Progenitor cell of endocrine pancreas (in vitro differentiated cells): ENCODE data around the gene ABCC3. TPM values are rescaled to one million over a fixed set of nuclear protein-coding genes. Genes with fewer than 3 reads are reported as not detected.

Experiments used
- DNase-seq: peaks from one replicate; pipeline ENCODE4 v3.0.0; 2021; ENCODE audit warnings: low spot score; ENCODE audit not compliant: unreplicated experiment
- H3K27ac Mint-ChIP-seq: 2 replicates; pipeline ENCODE4 v1.8.0; 2021; ENCODE audit warnings: mild to moderate bottlenecking, moderate library complexity, mixed read lengths
- H3K27me3 Mint-ChIP-seq: 2 replicates; pipeline ENCODE4 v1.8.0; 2021; ENCODE audit warnings: mixed read lengths
- H3K36me3 Mint-ChIP-seq: 2 replicates; pipeline ENCODE4 v1.8.0; 2022; ENCODE audit warnings: mixed read lengths; ENCODE audit not compliant: insufficient read depth
- H3K4me1 Mint-ChIP-seq: 2 replicates; pipeline ENCODE4 v1.8.0; 2021; ENCODE audit warnings: low read depth, mixed read lengths
- H3K4me3 Mint-ChIP-seq: 2 replicates; pipeline ENCODE4 v1.8.0; 2021; ENCODE audit warnings: low read depth, mild to moderate bottlenecking, moderate library complexity, mixed read lengths
- H3K9me3 Mint-ChIP-seq: 2 replicates; pipeline ENCODE4 v1.8.0; 2021; ENCODE audit warnings: low read depth, mixed read lengths
- total RNA-seq: library from RNA; stranded (reverse); gene quantifications from 2 replicates; pipeline ENCODE4 v1.2.1, GENCODE V29; 2021
- TF ChIP-seq, protein P1 (sequence below): fragments of 200-600 bp; sonication (generic); IDR thresholded peaks from one replicate; pipeline ENCODE4 v1.5.0; 2021; ENCODE audit warnings: antibody characterized with exemption, mild to moderate bottlenecking; ENCODE audit not compliant: unreplicated experiment

ABCC3 gene
- total RNA-seq, 1 donor from 2014 or later, result 1.6 TPM

DNA sequence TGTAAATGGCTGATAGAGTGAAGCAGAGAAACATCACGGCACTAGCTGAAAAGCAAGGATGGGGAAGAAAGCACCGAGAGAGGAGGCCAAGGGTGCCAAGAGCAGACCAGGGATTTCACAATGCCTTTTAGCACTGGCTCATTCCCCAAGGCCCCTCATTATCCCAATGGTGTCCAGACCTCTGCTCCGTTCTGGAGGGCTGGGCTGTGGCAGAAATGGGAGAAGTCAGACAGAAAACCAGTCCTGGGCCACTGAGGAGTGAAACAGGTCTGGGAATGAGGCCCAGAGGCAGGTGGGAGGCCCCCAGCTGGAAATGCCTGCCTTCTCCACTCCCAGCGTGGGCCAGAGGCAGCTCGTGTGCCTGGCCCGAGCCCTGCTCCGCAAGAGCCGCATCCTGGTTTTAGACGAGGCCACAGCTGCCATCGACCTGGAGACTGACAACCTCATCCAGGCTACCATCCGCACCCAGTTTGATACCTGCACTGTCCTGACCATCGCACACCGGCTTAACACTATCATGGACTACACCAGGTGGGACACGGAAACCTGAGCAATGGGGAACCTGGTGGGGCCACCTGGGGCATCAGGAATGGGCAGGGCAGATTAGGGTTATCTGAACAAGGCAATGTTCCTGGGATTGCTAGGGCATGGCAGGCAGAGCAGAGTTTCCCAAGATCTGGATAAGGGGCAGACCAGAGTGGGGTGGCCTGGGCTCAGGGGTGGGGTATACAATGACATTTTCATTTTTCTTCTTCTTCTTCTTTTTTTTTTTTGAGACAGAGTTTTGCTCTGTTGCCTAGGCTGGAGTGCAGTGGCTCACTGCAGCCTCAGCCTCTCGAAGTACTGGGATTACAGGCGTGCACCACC lies 52.8 kb downstream of the ABCC3 start:
- Mint-ChIP-seq H3K36me3 (no peaks in the 10 kb centered on the region), H3K4me3 (no peak overlapping the region), H3K4me1 (peaks cover 63% of the 10 kb centered on the region), H3K9me3 (no peaks in the 10 kb centered on the region), H3K27me3 (no peaks in the 10 kb centered on the region), H3K27ac (peak overlapping the region; percentile 89)
- TF ChIP-seq, protein P1, sequence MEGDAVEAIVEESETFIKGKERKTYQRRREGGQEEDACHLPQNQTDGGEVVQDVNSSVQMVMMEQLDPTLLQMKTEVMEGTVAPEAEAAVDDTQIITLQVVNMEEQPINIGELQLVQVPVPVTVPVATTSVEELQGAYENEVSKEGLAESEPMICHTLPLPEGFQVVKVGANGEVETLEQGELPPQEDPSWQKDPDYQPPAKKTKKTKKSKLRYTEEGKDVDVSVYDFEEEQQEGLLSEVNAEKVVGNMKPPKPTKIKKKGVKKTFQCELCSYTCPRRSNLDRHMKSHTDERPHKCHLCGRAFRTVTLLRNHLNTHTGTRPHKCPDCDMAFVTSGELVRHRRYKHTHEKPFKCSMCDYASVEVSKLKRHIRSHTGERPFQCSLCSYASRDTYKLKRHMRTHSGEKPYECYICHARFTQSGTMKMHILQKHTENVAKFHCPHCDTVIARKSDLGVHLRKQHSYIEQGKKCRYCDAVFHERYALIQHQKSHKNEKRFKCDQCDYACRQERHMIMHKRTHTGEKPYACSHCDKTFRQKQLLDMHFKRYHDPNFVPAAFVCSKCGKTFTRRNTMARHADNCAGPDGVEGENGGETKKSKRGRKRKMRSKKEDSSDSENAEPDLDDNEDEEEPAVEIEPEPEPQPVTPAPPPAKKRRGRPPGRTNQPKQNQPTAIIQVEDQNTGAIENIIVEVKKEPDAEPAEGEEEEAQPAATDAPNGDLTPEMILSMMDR, result no peak
- DNase-seq, result no peak

DNA sequence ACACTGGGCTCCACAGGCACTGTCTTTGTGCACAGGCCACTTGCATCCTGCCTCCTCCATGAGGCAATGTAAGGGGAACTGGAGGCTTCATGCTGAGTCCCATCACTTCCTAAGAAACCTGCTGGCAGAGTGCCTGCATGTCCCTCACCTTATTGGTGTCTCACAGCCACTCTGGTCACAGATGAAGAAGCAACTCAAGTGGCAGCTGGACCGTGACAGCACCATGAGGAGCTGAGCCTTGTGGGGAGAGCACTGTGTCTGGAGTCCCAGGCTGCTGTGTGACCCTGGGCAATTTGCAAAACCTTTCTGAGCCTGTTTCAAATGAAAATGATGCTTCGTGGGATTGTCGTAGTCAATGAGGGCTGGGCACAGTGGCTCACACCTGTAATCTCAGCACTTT lies 53.6 kb downstream of the ABCC3 start:
- peaks cover 68% of the 10 kb centered on the region for H3K4me1 Mint-ChIP-seq
- H3K27ac Mint-ChIP-seq, result no peak overlapping the region
- no peak for DNase-seq
- H3K36me3 Mint-ChIP-seq, result no peaks in the 10 kb centered on the region
- no peaks in the 10 kb centered on the region for H3K27me3 Mint-ChIP-seq
- no peak overlapping the region for H3K4me3 Mint-ChIP-seq
- no peaks in the 10 kb centered on the region for H3K9me3 Mint-ChIP-seq
- TF ChIP-seq, protein P1, result no peak

DNA sequence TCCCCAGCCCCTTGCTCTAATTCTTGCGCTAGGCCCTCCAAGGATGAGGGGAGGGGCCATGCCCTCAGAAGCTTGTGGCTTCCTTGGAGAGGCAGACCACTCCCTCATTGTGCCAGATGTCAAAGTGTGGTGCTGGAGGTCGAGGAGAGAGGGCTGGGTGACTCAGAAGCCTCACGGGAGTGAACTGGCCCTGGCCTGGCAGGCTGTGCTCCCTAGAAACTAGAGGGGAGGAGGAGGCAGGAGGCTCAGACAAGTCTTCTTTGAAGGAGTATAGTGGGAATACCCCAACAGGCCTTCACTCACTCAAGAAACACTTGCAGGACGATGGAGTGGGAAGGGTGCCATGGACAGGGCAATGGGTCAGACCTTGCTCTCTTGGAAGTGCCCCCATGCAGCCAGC lies 54.6 kb downstream of the ABCC3 start:
- H3K9me3 Mint-ChIP-seq, result no peaks in the 10 kb centered on the region
- H3K27ac Mint-ChIP-seq, result peak overlapping the region; percentile 33
- DNase-seq, result no peak
- no peak overlapping the region for H3K4me3 Mint-ChIP-seq
- TF ChIP-seq, protein P1, result no peak
- H3K4me1 Mint-ChIP-seq, result peaks cover 69% of the 10 kb centered on the region
- no peaks in the 10 kb centered on the region for H3K27me3 Mint-ChIP-seq
- no peaks in the 10 kb centered on the region for H3K36me3 Mint-ChIP-seq

DNA sequence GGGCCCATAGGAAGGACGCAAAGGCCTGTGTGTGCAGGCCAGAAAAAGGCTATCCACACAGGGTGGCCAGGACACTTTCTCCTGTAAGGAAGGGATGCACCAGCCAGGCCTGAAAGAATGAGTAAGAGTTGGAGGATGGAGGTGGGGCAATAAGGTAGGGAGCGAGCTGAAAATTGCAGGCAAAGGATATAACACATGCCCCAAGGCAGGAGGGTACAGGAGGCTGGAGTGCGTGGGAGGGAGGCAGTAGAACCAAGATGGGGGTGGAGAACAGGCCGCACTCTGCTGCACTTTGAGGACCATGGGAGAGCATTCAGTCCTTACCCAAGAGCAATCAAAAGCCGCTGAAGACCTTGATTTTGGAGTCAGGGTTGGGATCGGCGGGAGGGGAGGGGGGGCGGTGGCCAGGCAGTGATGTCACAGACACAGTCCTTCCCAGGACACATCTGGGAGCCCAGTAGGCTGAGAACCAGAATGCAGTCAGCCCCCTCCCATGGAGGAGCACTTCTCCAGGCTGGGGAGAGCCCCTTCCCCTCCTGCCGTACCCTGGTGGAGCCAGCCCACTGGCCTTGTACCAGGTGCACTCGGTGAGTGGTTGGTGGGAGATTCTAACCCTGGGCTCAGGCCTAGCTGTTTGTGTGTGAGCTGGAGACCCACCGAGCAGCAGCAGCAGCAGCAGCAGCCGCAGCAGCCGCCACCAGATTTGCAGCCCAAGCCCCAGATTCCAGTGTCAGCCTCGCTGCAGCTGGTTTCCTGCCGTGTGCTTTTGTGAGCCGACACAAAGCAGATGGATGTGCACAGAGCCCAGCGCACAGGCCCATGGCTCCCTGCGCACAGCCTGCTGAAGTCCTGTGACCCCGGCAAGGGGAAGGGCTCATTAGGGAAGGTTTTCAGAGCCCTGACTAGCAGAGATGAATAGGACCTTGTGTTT lies 55.5 kb downstream of the ABCC3 start:
- Mint-ChIP-seq H3K27ac (peak overlapping the region; percentile 96), H3K4me1 (peaks cover 69% of the 10 kb centered on the region)
- no peak for DNase-seq

More for the DNA sequence above, 55.5 kb downstream of the ABCC3 start:
- H3K9me3 Mint-ChIP-seq, result no peaks in the 10 kb centered on the region
- TF ChIP-seq, protein P1, result no peak
- H3K36me3 Mint-ChIP-seq, result peaks cover 2% of the 10 kb centered on the region
- peak overlapping the region; percentile 29 for H3K4me3 Mint-ChIP-seq
- H3K27me3 Mint-ChIP-seq, result no peaks in the 10 kb centered on the region
